ENCODE data around the gene ANKRD62. TPM values are rescaled to one million over a fixed set of nuclear protein-coding genes. Genes with fewer than 3 reads are reported as not detected.

Gene ANKRD62
- total and polyA plus RNA-seq, 2 of the 4 experiments (the other 2 are of a cell fraction): not detected

GRCh38 chr18:12061685-12062084 lies 32.0 kb upstream of the ANKRD62 start:
- Histone ChIP-seq H3K4me2 (ENCODE audit: low read depth, low read length) (no peak overlapping the region), H3K56ac (ENCODE audit: extremely low read depth, insufficient read depth, low read length) (no peak overlapping the region), H2BK20ac (ENCODE audit: low read depth, low read length) (no peak overlapping the region), H3K9ac (ENCODE audit: low read depth, low read length) (no peak overlapping the region), H3K18ac (ENCODE audit: low read depth, low read length) (no peak overlapping the region), H3K9me3 (ENCODE audit: control insufficient read depth, insufficient read depth, low read length) (no peaks in the 10 kb centered on the region), H2AK9ac (replicated peaks; ENCODE audit: low read depth, low read length, poor library complexity) (no peak overlapping the region), H2BK5ac (ENCODE audit: low read depth, low read length, poor library complexity, severe bottlenecking) (no peak overlapping the region), H2AK5ac (ENCODE audit: low read depth, low read length) (no peak overlapping the region), H4K8ac (ENCODE audit: low read depth in 2 of 2, low read length in 2 of 2) (no peak overlapping the region), H2BK120ac (ENCODE audit: low read depth, low read length) (no peak overlapping the region), H2AFZ (replicated peaks; ENCODE audit: low read length, poor library complexity) (no peak overlapping the region), H4K20me1 (ENCODE audit: insufficient read depth, low read length) (no peaks in the 10 kb centered on the region), H4K91ac (ENCODE audit: insufficient read depth, low read depth, low read length) (no peak overlapping the region), H2BK15ac (ENCODE audit: low read depth, low read length) (no peak overlapping the region), H3K23ac (ENCODE audit: low read depth, low read length) (no peak overlapping the region), H3K27me3 (ENCODE audit: control insufficient read depth, insufficient read depth, low read length) (peaks cover 4% of the 10 kb centered on the region; the same call in 1 of the 2 replicates), H3K27ac (ENCODE audit: insufficient read depth, low read length) (no peak overlapping the region), H3K36me3 (ENCODE audit: control insufficient read depth, insufficient read depth, low read length) (no peaks in the 10 kb centered on the region), H4K5ac (ENCODE audit: low read depth, low read length) (no peak overlapping the region), H3K79me1 (ENCODE audit: low read depth in 1 of 2, low read length in 2 of 2) (no peaks in the 10 kb centered on the region), H3K4me3 (ENCODE audit: insufficient read depth, low read depth, low read length) (no peak overlapping the region), H3K9me1 (ENCODE audit: insufficient read depth, low read length) (peaks cover 3% of the 10 kb centered on the region; the same call in 1 of the 2 replicates), H3K4ac (ENCODE audit: low read depth, low read length) (no peak overlapping the region), H3K14ac (replicated peaks; ENCODE audit: low read depth, low read length) (no peak overlapping the region), H3K4me1 (ENCODE audit: control insufficient read depth, insufficient read depth, low read length) (no peaks in the 10 kb centered on the region)
- ATAC-seq (ENCODE audit: low read depth) (no peak), DNase-seq (no peak)
- CTCF ChIA-PET: no interaction called here
- in situ Hi-C loops (cut with MboI; ENCODE audit: low sequenced_read_pairs) (no loop called here), intact Hi-C loops (cut with micrococcal nuclease) (no loop called here), dilution Hi-C loops (cut with HindIII; ENCODE audit: low sequenced_read_pairs, unreplicated experiment) (no loop called here)
- POLR2A ChIA-PET (ENCODE audit: unreplicated experiment): no interaction called here
- TF ChIP-seq SMC3 (IDR thresholded peaks at IDR 0.05; ENCODE audit: low read depth, low read length): no peak
- 89% methylated on average over 5 of the region's 14 CpGs; no CpG with 5 or more reads in 1 of the 2 experiments for WGBS, 2 experiments (ENCODE audit: extremely low coverage in 2 of 2, insufficient read length in 1 of 2)
- BruUV-seq (replicated peaks): no TSS peak

Data from IMR-90 (cell line).